Keratinocyte (primary cell): Measurements from ENCODE around the gene CTDSPL. TPM values are rescaled to one million over a fixed set of nuclear protein-coding genes. Genes with fewer than 3 reads are reported as not detected.

ENCODE experiments used
- DNase-seq: peaks from one replicate; pipeline ENCODE4 v3.0.0-alpha.2; 2011; ENCODE audit warnings: low read depth, missing footprints, low spot score
- FAIRE-seq: peaks from 2 replicates; lab custom pipeline; 2011; peaks lifted over from hg19 to GRCh38; lab: Jason Lieb, UNC
- H2AFZ ChIP-seq: 2 replicates; pipeline ENCODE4 v1.6.0; 2012; ENCODE audit warnings: low read length, control low read depth, inconsistent platforms; ENCODE audit not compliant: control insufficient read depth
- H3K27ac ChIP-seq: 2 replicates; pipeline ENCODE4 v1.5.1; 2011; ENCODE audit warnings: low read length; ENCODE audit not compliant: control insufficient read depth, insufficient read depth
- H3K27me3 ChIP-seq: 3 replicates; pipeline ENCODE4 v1.6.0; 2011; ENCODE audit warnings: low read length; ENCODE audit not compliant: control insufficient read depth, insufficient read depth; ENCODE audit errors: extremely low read depth
- H3K36me3 ChIP-seq, 2 experiments: 2 replicates in 1 of 2; 3 replicates in 1 of 2; pipeline ENCODE4 v1.5.1; 2011; ENCODE audit warnings: low read length in 2 of 2, mild to moderate bottlenecking in 1 of 2; ENCODE audit not compliant: control insufficient read depth in 2 of 2, insufficient read depth in 2 of 2; ENCODE audit errors: extremely low read depth in 1 of 2
- H3K4me1 ChIP-seq: 3 replicates; pipeline ENCODE4 v1.5.1; 2011; ENCODE audit warnings: low read length; ENCODE audit not compliant: control insufficient read depth, insufficient read depth; ENCODE audit errors: extremely low read depth
- H3K4me2 ChIP-seq: 3 replicates; pipeline ENCODE4 v1.6.0; 2011; ENCODE audit warnings: low read depth, low read length; ENCODE audit not compliant: control insufficient read depth, insufficient read depth; ENCODE audit errors: extremely low read depth
- H3K4me3 ChIP-seq, 3 experiments: fragments of 200-600 bp in 1 of 3; sonication (generic) in 1 of 3; 2 replicates in 2 of 3; 3 replicates in 1 of 3; pipeline ENCODE4 v1.5.1; 2011 to 2016; ENCODE audit warnings: low read length in 3 of 3, mild to moderate bottlenecking in 3 of 3, control low read depth in 2 of 3, inconsistent platforms in 1 of 3, low read depth in 1 of 3, mixed read lengths in 1 of 3, mixed run types in 1 of 3, moderate library complexity in 1 of 3; ENCODE audit not compliant: control insufficient read depth in 2 of 3, insufficient read depth in 2 of 3; ENCODE audit errors: extremely low read depth in 1 of 3
- H3K79me2 ChIP-seq: 2 replicates; pipeline ENCODE4 v1.6.0; 2012; ENCODE audit warnings: low read length; ENCODE audit not compliant: control insufficient read depth, insufficient read depth
- H3K9ac ChIP-seq: 3 replicates; pipeline ENCODE4 v1.6.0; 2011; ENCODE audit warnings: low read length; ENCODE audit not compliant: control insufficient read depth, insufficient read depth; ENCODE audit errors: extremely low read depth
- H3K9me1 ChIP-seq: 3 replicates; pipeline ENCODE4 v1.6.0; 2011; ENCODE audit warnings: low read length; ENCODE audit not compliant: control insufficient read depth, insufficient read depth; ENCODE audit errors: extremely low read depth
- H3K9me3 ChIP-seq: 2 replicates; pipeline ENCODE4 v1.5.1; 2012; ENCODE audit warnings: low read depth, low read length; ENCODE audit not compliant: control insufficient read depth
- H4K20me1 ChIP-seq: 3 replicates; pipeline ENCODE4 v1.6.0; 2011; ENCODE audit warnings: low read length; ENCODE audit not compliant: control insufficient read depth, insufficient read depth; ENCODE audit errors: extremely low read depth
- CTCF ChIP-seq, 3 experiments: IDR thresholded peaks in 1 of 3; conservative IDR thresholded peaks in 1 of 3; optimal IDR thresholded peaks in 1 of 3; 2 replicates in 2 of 3; 3 replicates in 1 of 3; pipeline versions ENCODE3 to v1.5.1; 2011; ENCODE audit warnings: low read length in 3 of 3, mild to moderate bottlenecking in 3 of 3, moderate library complexity in 2 of 3, control low read depth in 1 of 3, inconsistent platforms in 1 of 3; ENCODE audit not compliant: insufficient read depth in 2 of 3; ENCODE audit errors: extremely low read depth in 1 of 3
- EZH2 ChIP-seq: IDR thresholded peaks from one replicate; pipeline ENCODE4 v1.6.1; 2012; ENCODE audit warnings: inconsistent platforms, mild to moderate bottlenecking, low read length, moderate library complexity
- dilution Hi-C: fragments of 300-500 bp; cut with MboI; formaldehyde crosslinking; loops from one replicate; pipeline ENCODE4 v1.7.0; 2020; ENCODE audit warnings: low sequenced_read_pairs; ENCODE audit not compliant: extremely low pct_ligation_motif_present
- polyA plus RNA-seq, 5 experiments: library from polyadenylated mRNA; depleted of rRNA in 3 of 5; stranded (reverse) in 3 of 5; stranded (forward) in 1 of 5; unstranded in 1 of 5; fragments of >200 nt; gene quantifications; 1 replicate in 1 of 5; 2 replicates in 3 of 5; 3 replicates in 1 of 5; pipeline versions ENCODE4 v1.2.1 to v1.2.3, GENCODE V29; 2011 to 2012; ENCODE audit warnings: missing spikeins in 2 of 5, low read depth in 1 of 5, low replicate concordance in 1 of 5

Gene CTDSPL
- polyA plus RNA-seq, 1 donor (not counting 4 experiments of a cell fraction or from before 2014, with no cell fraction given), result 83.2 TPM

GRCh38 chr3:37968199-37968598 is 106.5 kb downstream of the CTDSPL start:
- Histone ChIP-seq H4K20me1 (no peaks in the 10 kb centered on the region), H3K9me1 (no peaks in the 10 kb centered on the region), H3K27ac (no peak overlapping the region), H3K4me2 (no peak overlapping the region), H2AFZ (no peak overlapping the region), H3K4me3 (no peak overlapping the region), H3K79me2 (no peaks in the 10 kb centered on the region), H3K36me3 (peaks cover 28 to 40% of the 10 kb centered on the region in 2 experiments), H3K4me1 (no peaks in the 10 kb centered on the region), H3K9me3 (no peaks in the 10 kb centered on the region), H3K9ac (no peak overlapping the region), H3K27me3 (no peaks in the 10 kb centered on the region)
- no peak for DNase-seq
- dilution Hi-C loops, result no loop called here
- FAIRE-seq, result no peak
- no peak for TF ChIP-seq CTCF (optimal IDR thresholded peaks at IDR 0.05 in 1 of 3, IDR thresholded peaks at IDR 0.05 in 1 of 3, conservative IDR thresholded peaks at IDR 0.05 in 1 of 3; ENCODE audit: extremely low read depth in 1 of 3, insufficient read depth in 2 of 3, low read length in 3 of 3)
- no peak for TF ChIP-seq EZH2

GRCh38 chr3:37968813-37969595 is 107.3 kb downstream of the CTDSPL start:
- peaks cover 33 to 44% of the 10 kb centered on the region in 2 experiments for H3K36me3 ChIP-seq
- no peaks in the 10 kb centered on the region for H4K20me1 ChIP-seq
- no peak for DNase-seq

More at GRCh38 chr3:37968813-37969595, 107.3 kb downstream of the CTDSPL start:
- no peak for FAIRE-seq
- no peaks in the 10 kb centered on the region for H3K9me1 ChIP-seq
- TF ChIP-seq EZH2 (no peak), CTCF (optimal IDR thresholded peaks at IDR 0.05 in 1 of 3, IDR thresholded peaks at IDR 0.05 in 1 of 3, conservative IDR thresholded peaks at IDR 0.05 in 1 of 3; ENCODE audit: extremely low read depth in 1 of 3, insufficient read depth in 2 of 3, low read length in 3 of 3) (no peak)
- H2AFZ ChIP-seq, result no peak overlapping the region
- no peak overlapping the region for H3K9ac ChIP-seq
- H3K4me2 ChIP-seq, result no peak overlapping the region
- H3K27me3 ChIP-seq, result no peaks in the 10 kb centered on the region
- no peaks in the 10 kb centered on the region for H3K4me1 ChIP-seq
- H3K9me3 ChIP-seq, result no peaks in the 10 kb centered on the region
- H3K4me3 ChIP-seq, result no peak overlapping the region
- dilution Hi-C loops, result no loop called here
- H3K27ac ChIP-seq, result no peak overlapping the region
- H3K79me2 ChIP-seq, result no peaks in the 10 kb centered on the region
